Panc1 (cell line): ENCODE data around the gene IFT122. TPM values are rescaled to one million over a fixed set of nuclear protein-coding genes. Genes with fewer than 3 reads are reported as not detected.

ENCODE experiments used
- ATAC-seq: fragments of 200-7000 bp; cut with Tn5 transposase; 2 replicates; pipeline ENCODE4 v1.9.1; 2020; ENCODE audit warnings: mild to moderate bottlenecking, moderate library complexity
- BruUV-seq: library from RNA; stranded (reverse); fragments of 400-500 nt; replicated peaks from 2 replicates; lab custom pipeline; 2021; lab: Mats Ljungman, UMichigan
- CTCF ChIA-PET: fragments of 300-600 bp; sonication (Branson Sonifier 250); formaldehyde crosslinking; loops from one replicate; lab custom pipeline; 2022; ENCODE audit warnings: antibody characterized with exemption; lab: Charles Lee
- POLR2A ChIA-PET: fragments of 300-600 bp; sonication (Branson Sonifier 250); formaldehyde crosslinking; loops from one replicate; lab custom pipeline; 2022; ENCODE audit warnings: antibody characterized with exemption; lab: Charles Lee
- DNase-seq: peaks from one replicate; pipeline ENCODE4 v3.0.0-alpha.2; 2010; ENCODE audit warnings: low read depth, low spot score
- H3K27ac ChIP-seq: 2 replicates; pipeline ENCODE4 v1.5.1; 2011; ENCODE audit warnings: mild to moderate bottlenecking, low read length, inconsistent platforms
- H3K27me3 ChIP-seq: fragments of 200-500 bp; sonication (Bioruptor generic); 2 replicates; pipeline ENCODE4 v1.6.0; 2014; ENCODE audit warnings: low read length, inconsistent platforms; ENCODE audit not compliant: control insufficient read depth, insufficient read depth
- H3K36me3 ChIP-seq: fragments of 200-500 bp; sonication (Bioruptor generic); 2 replicates; pipeline ENCODE4 v1.5.1; 2014; ENCODE audit warnings: inconsistent platforms, mild to moderate bottlenecking, low read length, moderate library complexity; ENCODE audit not compliant: control insufficient read depth, insufficient read depth
- H3K4me1 ChIP-seq: 2 replicates; pipeline ENCODE4 v1.5.1; 2011; ENCODE audit warnings: inconsistent platforms, mild to moderate bottlenecking, low read length, moderate library complexity; ENCODE audit not compliant: control insufficient read depth, insufficient read depth
- H3K4me3 ChIP-seq, 2 experiments: 2 replicates each; pipeline ENCODE4 v1.5.1; 2011 to 2012; ENCODE audit warnings: low read depth in 2 of 2, low read length in 2 of 2, mild to moderate bottlenecking in 2 of 2, inconsistent platforms in 1 of 2, moderate library complexity in 1 of 2
- H3K9me3 ChIP-seq: fragments of 200-500 bp; sonication (Bioruptor generic); 2 replicates; pipeline ENCODE4 v1.5.1; 2014; ENCODE audit warnings: low read depth, mild to moderate bottlenecking, inconsistent platforms, low read length, moderate library complexity; ENCODE audit not compliant: control insufficient read depth, insufficient read depth
- CTCF ChIP-seq: fragments of 450-650 bp; IDR thresholded peaks from 2 replicates; pipeline ENCODE4 v1.5.1; 2017; ENCODE audit warnings: mild to moderate bottlenecking
- POLR2AphosphoS5 ChIP-seq: IDR thresholded peaks from 2 replicates; pipeline ENCODE4 v1.6.1; 2012; ENCODE audit warnings: mild to moderate bottlenecking, low read depth, low read length, moderate library complexity
- REST ChIP-seq, 2 experiments: IDR thresholded peaks; 2 replicates each; pipeline ENCODE4 v1.6.1; 2011 to 2012; ENCODE audit warnings: low read depth in 2 of 2, control low read depth in 1 of 2, low read length in 1 of 2, mild to moderate bottlenecking in 1 of 2, moderate library complexity in 1 of 2; ENCODE audit not compliant: insufficient read depth in 1 of 2
- SIN3A ChIP-seq: IDR thresholded peaks from 2 replicates; pipeline ENCODE4 v1.6.1; 2012; ENCODE audit warnings: low read depth, mild to moderate bottlenecking, low read length, moderate library complexity, borderline replicate concordance; ENCODE audit not compliant: insufficient read depth
- TCF7L2 ChIP-seq: IDR thresholded peaks from 2 replicates; pipeline ENCODE4 v1.6.1; 2011; ENCODE audit warnings: mild to moderate bottlenecking, low read depth, low read length, inconsistent platforms
- in situ Hi-C: cut with HindIII; loops from 2 replicates; pipeline ENCODE4 v1.10.0; 2016; ENCODE audit warnings: low sequenced_read_pairs, low pct_unique_long_range_greater_than_20kb
- intact Hi-C: fragments of 100-400 bp; cut with micrococcal nuclease; formaldehyde crosslinking; loops from one replicate; pipeline ENCODE4 v1.10.0; 2022; ENCODE audit not compliant: unreplicated experiment
- total RNA-seq: library from RNA; stranded (reverse); gene quantifications from one replicate; pipeline ENCODE4 v1.2.1, GENCODE V29; 2021; ENCODE audit not compliant: unreplicated experiment

IFT122 gene
- total RNA-seq, 1 experiment from 2014 or later: 52.4 TPM

GRCh38 chr3:129530251-129530791 is 90.3 kb downstream of the IFT122 start:
- intact Hi-C loops: no loop called here
- Histone ChIP-seq H3K4me1 (no peaks in the 10 kb centered on the region), H3K9me3 (no peaks in the 10 kb centered on the region), H3K36me3 (no peaks in the 10 kb centered on the region), H3K4me3 (no peak overlapping the region), H3K27me3 (no peaks in the 10 kb centered on the region), H3K27ac (no peak overlapping the region)
- ChIA-PET POLR2A (interaction anchor here (0.6 kb wide), 1 partner anchor 322 kb away, joined by 9 read pairs; no protein-coding TSS in a partner anchor), CTCF (interaction anchor here (0.6 kb wide), 1 partner anchor 202 kb away, joined by 6 read pairs; no protein-coding TSS in a partner anchor)
- BruUV-seq: no TSS peak
- no peak for ATAC-seq
- in situ Hi-C loops: no loop called here
- no peak for DNase-seq
- TF ChIP-seq CTCF (no peak), TCF7L2 (no peak), POLR2AphosphoS5 (no peak), SIN3A (no peak), REST (IDR thresholded peaks at IDR 0.05; ENCODE audit: insufficient read depth in 1 of 2, low read depth in 2 of 2, low read length in 1 of 2) (no peak)

- Histone ChIP-seq H3K9me3 (no peaks in the 10 kb centered on the region), H3K36me3 (no peaks in the 10 kb centered on the region), H3K27ac (no peak overlapping the region), H3K27me3 (no peaks in the 10 kb centered on the region), H3K4me1 (no peaks in the 10 kb centered on the region), H3K4me3 (no peak overlapping the region)
- DNase-seq: no peak
- in situ Hi-C loops (no loop called here), intact Hi-C loops (no loop called here)
- BruUV-seq: no TSS peak
- CTCF ChIA-PET: interaction anchor here (0.6 kb wide), 1 partner anchor 203 kb away, joined by 6 read pairs; no protein-coding TSS in a partner anchor
- POLR2A ChIA-PET: interaction anchor here (0.6 kb wide), 1 partner anchor 321 kb away, joined by 9 read pairs; no protein-coding TSS in a partner anchor
- no peak for ATAC-seq
- no peak for TF ChIP-seq TCF7L2
- no peak for TF ChIP-seq SIN3A
- no peak for TF ChIP-seq POLR2AphosphoS5
- TF ChIP-seq CTCF: no peak
- TF ChIP-seq REST (IDR thresholded peaks at IDR 0.05; ENCODE audit: insufficient read depth in 1 of 2, low read depth in 2 of 2, low read length in 1 of 2): no peak
These were observed 90.8 kb downstream of the IFT122 start for GRCh38 chr3:129530821-129531220.
